ENCODE results near the gene SLC49A3. TPM values are rescaled to one million over a fixed set of nuclear protein-coding genes. Genes with fewer than 3 reads are reported as not detected.

Gene SLC49A3
- polyA plus RNA-seq, 3 donors: 3.7 to 6.3 (median 3.8) TPM

DNA sequence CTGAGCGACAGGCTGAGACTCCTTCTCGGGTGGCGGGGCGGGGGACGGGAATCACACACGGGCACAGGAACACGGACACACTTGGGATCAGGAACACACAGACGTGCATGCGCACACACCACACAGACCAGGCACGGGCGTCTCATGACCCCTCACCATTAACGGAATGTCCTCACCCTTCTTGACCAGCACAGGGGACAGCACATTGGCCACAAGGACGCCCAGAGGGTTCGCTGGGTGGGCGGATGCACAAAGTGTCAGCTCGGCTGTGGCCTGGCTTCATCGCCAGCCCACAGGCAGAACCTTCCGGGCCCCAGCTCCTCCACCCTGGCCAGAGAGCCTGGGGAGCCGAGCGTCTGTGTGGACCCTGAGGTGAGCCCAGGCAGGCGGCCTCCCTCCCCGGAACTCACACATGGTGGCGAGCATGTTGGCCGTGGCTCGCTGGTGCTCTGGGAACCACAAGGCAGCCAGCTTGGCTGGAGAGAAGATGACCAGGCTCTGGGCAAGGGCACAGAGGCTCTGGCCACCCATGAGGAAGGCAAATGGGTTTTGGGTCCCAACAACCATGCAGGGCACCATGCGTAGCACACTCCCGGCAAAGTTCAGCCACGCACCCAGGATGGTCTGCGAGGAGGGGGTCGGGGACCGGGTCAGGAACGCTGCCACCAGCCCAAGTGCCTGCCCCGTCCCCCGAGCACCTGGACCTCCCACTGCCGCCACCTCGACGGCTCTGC, 3.1 kb downstream of the SLC49A3 start:
- no peak for DNase-seq (ENCODE audit: extremely low read depth in 1 of 11, low read depth in 9 of 11, low spot score in 4 of 11)

DNA sequence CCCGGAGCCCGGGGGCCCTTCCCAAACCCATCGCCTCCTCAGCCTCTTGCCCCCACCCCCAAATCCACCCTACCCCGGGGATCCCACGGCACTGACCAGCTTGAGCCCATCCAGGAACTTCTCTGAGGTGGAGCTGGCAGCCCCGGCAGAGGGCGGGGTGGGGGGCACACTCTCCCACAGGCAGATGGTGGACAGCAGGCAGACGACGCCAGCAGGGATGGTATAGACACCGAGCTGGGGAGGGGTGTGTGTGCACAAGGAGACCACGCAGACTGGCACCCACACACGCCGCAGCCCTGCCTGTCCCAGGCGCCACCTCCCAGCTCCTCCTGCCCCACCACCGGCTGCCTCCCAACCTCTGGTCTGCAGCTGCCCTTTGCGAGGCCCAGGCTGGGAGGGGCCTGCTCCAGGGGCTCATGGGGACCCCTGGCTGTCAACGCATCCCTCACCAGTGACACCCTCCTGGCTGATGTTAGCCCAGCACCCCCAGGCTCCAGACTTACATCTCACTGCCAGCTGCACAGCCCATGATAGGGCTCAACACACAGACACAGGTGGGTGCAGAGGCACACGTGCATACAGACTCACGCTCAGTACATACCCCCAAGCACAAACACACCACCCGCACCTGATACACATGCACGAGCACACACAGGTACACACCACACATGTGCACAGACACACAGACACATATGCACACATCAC, 4.2 kb downstream of the SLC49A3 start:
- no peak for DNase-seq (ENCODE audit: extremely low read depth in 1 of 11, low read depth in 9 of 11, low spot score in 4 of 11)

DNA sequence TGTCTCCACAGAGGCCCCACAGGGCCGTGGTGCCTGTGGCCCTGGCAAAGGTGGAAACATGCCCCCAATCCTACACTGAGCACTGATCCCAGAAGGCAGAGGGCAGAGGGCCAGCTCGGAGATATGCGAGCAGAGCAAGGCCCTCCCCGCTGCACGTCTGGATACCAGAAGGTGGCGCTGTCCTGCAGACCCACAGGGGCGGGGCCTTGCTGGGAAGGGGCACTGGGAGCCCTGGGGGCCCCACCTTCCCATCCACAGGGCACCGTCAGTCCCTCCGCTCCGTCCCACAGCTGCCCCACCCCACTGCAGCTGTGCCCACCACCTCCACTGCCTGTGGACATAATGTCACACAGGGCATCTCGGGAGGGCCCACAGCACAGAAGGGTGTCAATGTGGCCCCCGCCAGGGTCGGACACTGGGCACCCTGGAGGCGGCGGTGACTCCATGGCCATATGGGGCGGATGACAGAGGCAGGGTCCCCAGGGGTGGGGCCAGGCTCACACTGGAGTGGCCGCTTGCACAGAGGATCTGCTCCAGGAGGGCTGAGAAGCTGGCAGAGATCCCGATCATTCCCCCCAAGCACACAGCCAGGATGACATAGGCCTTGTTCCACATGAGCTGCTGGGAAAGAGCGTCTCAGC, 4.8 kb downstream of the SLC49A3 start:
- no peak for DNase-seq (ENCODE audit: extremely low read depth in 1 of 11, low read depth in 9 of 11, low spot score in 4 of 11)

DNA sequence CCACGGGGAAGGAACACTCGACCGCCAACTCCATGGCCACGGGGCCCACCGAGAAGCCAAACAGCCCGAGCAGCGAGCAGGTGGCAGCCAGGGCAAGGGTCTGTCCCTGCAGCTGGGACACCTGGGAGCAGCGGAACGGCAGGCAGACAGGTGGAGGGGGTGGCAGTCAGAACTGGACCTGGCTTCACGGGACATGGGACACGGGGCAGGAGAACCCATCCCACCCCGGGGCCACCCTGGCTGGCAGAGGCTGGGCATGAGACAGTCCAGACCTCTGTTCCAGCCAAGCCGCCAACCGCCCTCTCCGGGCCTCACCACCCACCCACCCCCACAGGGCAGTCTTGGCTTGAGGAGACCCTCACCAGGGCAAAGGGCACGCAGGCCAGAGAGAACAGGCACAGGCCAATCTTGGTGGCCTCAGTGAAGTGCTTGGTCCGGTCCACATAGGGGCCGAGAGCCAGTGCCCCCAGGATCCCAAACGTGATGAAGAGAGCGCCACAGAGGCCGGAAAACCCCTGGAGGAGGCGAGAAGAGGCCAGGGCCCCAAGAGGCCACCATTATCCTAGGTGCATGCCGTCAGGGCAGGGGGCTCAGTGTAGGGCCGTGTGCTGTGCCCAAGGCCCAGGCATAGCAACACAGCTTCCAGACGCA, 5.6 kb downstream of the SLC49A3 start:
- no peak for DNase-seq (ENCODE audit: extremely low read depth in 1 of 11, low read depth in 9 of 11, low spot score in 4 of 11)

DNA sequence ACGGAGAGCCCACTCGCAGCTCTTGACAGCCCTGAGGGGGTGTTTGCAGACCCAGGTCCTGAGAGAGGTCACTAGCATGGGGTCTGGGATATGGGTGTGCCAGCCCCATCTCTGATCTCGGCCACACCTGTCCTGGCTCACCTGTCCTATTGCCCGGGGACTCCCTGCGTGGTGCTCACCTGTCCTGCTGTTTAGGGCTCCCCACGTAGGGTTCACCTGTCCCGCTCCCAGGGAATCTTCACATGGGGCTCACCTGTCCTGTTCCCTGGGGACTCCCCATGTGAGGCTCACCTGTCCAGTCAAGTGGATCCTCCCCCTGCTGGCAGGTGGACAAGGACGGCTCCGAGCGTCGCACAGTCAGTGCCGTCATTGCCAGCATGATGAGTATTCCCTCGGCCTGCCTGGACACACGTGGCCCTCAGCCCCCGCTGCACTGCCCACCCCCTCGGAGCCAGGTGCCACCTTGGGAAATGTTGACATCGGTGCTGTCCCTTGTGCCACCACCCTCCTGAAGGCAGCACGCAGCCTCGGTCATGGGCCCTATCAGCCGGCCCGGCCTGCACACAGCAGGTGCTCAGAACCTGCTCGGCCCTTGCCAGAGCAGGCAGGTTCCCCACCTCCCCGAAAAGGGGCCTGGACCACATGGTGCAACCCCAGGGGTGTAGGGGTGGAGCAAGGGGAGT, 6.3 kb downstream of the SLC49A3 start:
- no peak for DNase-seq (ENCODE audit: extremely low read depth in 1 of 11, low read depth in 9 of 11, low spot score in 4 of 11)

DNA sequence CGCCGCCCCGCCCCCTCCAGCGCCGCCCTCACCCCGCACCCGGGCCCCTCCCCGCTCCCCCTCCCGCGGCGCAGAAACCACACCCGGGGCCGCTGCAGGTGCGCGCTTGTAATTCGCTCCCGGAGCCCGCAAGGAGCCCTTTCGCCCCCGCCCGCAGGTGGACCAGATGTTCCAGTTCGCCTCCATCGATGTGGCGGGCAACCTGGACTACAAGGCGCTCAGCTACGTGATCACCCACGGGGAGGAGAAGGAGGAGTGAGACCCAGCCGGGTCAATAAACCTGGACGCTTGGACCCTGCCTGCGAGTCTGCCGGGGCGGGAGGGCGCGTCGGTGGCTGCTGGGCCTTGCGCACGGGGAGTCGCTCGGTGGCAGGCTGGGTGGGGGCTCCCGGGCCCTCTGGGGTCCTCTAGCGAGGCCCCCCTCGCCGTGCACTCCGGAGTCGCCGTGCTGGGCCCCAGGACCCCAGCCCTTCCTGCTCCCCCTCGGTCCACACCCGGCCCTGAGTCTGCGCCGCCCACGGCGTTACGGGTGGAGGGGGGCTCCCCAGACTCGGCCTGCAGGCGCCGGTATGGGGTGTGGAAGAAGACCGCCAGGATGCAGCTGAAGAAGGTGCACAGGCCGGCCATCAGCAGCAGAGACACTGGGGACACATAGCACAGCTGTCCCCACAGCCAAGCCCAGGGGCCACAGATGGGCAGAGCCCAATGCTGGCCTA, 7.1 kb downstream of the SLC49A3 start:
- DNase-seq (ENCODE audit: extremely low read depth in 1 of 11, low read depth in 9 of 11, low spot score in 4 of 11): no peak

DNA sequence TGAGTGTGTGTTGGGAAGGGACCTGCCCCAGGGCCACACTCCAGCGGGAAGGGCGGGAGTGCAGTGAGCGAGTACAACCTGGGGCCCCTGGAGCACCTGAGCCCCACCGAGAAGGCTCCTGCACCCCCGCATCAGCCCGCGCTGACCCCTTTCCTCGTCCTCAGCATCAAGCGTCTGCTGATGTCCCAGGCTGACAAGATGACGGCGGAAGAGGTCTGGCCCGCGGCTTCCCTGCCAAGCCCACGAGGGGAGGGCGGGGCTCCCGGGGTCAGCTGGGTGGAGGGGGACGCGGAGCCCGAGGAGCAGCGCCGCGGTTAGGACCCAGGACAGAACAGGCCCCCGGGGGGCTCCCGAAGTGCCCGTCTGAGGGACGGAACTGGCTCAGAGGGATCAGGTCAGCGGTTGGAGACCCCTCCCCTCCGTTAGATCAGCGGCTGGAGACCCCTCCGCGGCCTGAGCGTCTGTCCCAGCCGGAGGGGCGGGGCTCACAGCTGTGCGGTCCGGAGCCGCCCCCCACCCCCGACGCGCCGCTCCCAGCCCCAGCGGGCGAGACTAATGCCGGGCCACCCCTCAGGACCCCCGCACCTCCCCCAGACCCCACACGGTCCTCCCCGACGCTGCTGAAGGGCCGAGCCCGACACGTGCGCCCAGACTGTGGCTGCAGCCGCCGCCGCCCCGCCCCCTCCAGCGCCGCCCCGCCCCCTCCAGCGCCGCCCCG, 7.9 kb downstream of the SLC49A3 start:
- no peak for DNase-seq (ENCODE audit: extremely low read depth in 1 of 11, low read depth in 9 of 11, low spot score in 4 of 11)

DNA sequence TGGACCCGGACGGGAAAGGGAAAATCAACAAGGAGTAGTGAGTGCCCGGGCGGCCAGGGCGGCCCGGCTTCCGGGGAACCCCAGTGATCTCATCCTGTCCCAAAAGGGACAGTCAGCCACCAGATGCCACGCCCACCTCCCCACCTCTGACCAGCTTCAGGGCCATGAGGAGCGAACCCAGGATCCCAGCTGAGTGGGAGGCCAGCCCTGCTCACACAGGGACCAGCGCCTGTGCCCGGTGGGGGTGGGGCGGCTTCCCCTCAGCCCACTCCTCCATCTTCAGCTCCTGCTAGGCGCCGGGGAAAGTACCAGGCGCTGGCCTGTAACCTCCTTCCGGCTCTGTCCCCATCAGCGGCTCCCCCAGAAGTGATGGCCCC, 8.4 kb downstream of the SLC49A3 start:
- no peak for DNase-seq (ENCODE audit: extremely low read depth in 1 of 11, low read depth in 9 of 11, low spot score in 4 of 11)

DNA sequence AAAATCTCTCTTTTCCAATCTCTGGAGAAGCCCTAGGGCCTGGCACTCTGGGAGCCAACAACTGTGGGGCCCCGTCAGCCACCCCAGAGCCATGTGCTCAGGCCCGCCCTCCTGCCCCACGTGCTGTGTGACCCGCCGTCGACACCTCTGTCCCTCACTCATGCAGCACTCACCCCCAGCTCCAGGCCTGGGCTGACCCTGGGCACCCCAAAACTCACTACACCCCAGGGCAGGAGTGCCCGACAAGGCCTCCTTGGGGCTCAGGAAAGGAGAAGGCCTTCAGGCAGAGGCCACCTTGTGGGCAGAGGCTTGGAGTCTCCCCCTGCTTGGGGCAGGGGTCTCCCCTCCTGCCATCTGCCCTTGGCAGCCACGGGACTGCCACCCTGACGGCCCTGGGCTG, 8.9 kb downstream of the SLC49A3 start:
- no peak for DNase-seq (ENCODE audit: extremely low read depth in 1 of 11, low read depth in 9 of 11, low spot score in 4 of 11)

DNA sequence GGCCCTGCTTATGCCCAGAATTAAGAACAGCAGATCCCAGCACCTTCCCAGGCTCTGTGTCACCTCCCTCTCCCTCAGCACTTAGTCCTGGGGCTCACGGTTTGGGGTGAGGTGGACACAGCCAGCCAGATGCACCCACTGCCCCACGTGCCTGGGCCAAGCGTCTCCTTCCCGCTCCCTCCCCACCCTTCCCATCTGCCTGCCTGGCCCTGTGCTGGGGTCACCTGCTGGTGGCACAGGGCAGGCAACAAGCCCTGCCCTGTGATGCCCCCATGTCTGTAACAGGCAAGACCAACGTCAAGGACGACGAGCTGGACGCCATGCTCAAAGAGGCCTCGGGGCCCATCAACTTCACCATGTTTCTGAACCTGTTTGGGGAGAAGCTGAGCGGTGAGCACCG, 9.3 kb downstream of the SLC49A3 start:
- DNase-seq (ENCODE audit: extremely low read depth in 1 of 11, low read depth in 9 of 11, low spot score in 4 of 11): no peak

DNA sequence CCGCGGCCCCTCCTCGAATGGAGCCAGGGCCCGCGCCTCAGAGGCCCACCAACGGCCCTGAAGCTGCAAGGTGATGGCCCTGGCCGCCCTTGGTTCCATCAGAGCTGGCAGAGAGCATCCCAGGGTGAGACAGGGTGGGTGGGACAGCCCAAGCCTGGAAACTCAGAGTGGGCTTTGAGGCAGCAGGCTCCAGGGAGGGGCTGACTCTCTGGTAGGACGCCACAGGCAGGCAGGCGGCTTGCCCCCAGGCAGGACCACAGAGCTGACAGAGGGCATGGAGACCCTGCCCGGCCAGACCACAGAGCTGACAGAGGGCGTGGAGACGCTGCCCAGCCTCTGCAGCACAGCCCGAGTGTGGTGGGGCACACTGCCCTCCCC, 9.9 kb downstream of the SLC49A3 start:
- no peak for DNase-seq (ENCODE audit: extremely low read depth in 1 of 11, low read depth in 9 of 11, low spot score in 4 of 11)

DNA sequence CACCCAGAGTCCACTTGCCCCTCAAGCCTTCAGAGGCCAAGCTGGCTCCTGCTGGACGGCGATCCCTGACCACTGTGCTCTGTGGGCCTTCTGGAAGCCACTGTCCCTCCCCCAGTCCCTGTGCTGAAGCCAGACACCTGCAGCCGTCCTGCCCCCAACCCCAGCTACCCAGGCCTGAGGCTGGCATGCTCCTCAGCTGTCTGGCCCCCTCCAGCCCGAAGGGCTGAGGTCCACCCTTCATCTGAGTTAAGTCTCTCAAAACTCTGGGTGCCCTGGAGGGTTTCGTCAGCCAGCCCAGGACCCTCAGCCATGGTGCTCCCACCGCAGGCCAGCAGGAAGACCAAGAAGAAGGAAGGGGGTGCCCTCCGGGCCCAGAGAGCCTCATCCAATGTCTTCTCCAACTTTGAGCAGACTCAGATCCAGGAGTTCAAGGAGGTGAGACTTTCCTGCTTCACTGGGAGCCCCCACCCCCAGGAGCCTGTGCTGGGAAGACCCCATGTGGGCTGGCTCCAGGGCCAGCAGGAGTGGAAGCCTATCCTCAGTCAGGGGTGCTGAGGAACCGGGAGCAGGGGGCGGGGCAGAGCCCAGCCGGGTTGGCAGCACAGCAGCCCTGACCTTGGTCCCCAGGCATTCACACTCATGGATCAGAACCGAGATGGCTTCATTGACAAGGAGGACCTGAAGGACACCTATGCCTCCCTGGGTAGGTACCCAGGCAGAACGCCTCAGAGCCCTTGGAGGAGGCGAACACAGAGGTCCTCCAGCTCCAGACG, 10.4 kb downstream of the SLC49A3 start:
- DNase-seq (ENCODE audit: extremely low read depth in 1 of 11, low read depth in 9 of 11, low spot score in 4 of 11): no peak

DNA sequence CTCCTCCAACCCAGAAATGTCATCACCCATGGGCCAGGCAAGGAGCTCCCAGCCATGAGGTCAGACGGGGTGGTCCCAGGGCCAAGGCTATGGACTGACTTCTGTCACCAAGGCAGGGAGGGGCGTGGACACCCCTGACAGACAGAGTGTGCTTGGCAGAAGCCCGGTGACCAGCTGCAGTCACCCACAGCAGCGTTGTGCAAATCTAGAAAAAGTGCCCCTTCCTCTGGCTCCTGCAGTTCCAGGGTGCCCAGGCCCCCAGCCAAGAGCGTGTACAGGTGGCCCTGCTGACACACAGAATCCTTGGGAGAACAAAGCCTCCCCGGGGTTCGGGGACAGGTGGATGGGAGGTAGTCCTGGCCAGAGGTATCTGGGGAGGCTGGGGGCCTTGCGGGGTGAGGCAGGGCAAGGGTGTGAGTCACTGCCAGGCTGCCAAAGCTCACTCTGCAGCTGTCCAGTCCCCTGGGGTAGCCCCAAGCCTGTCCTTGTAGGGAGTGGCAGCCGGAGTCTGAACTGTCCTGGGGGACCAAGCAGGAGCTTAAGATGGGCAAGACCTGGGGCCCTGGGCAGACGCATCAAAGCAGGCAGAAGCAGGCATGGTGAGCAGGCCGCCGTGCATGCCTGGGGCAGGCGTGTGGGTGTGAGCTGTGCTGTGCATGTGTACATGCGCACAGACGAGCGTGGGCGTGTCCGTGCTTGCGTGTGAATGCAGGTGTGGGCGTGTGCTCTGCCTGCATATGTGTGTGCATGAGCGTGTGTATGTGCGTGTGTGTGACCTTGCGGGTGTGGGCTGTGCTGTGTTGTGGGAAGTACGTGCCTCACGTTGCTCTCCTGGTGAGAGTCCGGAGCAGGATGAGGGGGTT, 11.3 kb downstream of the SLC49A3 start:
- DNase-seq (ENCODE audit: extremely low read depth in 1 of 11, low read depth in 9 of 11, low spot score in 4 of 11): no peak

DNA sequence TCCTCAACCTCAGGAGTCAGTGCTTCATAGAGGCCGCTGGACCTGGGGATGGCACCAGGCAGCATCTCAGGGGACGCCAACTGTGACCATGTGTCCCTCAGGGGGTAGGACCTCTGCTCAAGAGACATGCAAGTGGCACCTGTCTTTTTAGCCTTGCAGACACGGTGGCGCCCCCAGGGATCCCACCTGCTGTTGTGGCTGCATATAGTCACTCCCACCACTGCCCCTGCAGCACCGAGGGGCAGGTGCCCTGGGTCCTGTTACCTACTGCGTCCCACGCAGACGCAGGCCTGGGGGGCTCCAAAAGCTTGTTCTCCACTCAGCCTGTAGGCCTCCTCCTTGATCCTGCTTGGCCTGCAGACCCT, 12.1 kb downstream of the SLC49A3 start:
- DNase-seq (ENCODE audit: extremely low read depth in 1 of 11, low read depth in 9 of 11, low spot score in 4 of 11): no peak

DNA sequence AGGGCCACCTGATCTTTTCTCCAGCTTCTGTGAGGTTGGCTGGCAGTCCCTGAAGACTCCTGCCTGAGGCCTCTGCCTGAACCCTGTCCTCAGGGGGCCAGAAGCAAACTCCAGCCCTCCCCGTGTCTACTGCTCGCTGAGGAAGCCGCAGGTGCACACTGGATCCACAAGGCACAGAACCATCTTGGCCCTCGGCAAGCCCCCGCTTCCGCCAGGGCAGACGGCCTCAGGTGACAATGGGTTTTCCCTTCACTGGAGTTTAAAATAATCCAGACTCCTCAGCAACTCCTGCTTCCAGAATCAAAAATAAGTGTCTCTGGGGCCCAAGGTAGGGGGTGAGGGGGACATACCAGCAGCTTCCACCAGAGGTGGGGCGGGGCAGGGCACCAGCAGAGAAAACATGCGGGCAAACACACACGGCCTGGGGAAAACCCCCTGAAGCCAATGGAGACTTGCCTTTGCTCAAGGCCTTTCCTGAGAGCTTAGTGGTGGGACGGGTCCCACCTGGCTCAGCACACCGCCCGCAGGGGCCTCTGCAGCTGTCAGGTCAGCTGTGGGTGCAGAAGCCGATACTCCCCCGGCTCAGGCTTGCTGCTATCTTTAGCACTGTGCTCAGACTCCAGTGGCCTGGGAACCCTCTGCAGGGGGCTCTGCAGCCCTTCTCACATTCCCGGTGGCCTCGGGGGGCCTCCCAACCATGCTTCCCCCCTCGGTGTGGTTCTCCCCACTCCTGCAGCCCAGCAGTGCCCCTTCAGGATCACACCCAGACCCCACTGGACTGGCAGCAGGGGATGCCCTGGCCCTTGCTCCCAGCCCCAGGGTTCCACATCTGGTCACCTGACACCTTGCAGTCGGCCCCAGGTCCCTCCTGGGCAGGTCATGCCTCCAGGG, 12.7 kb downstream of the SLC49A3 start:
- DNase-seq (ENCODE audit: extremely low read depth in 1 of 11, low read depth in 9 of 11, low spot score in 4 of 11): no peak
